OCI-LY3 (cell line): ENCODE data around the gene MYO16.
"Not testable (repeated sequence)": the region's sequence is repeated elsewhere in the genome, so short reads cannot be mapped to it uniquely, and the experiment has no call there.

Source experiments
- H2AFZ ChIP-seq: fragments of 200-600, 300-600 bp; shearing (Covaris generic); 2 replicates; pipeline ENCODE4 v1.6.0; 2014; ENCODE audit warnings: antibody characterized with exemption, low read depth, low read length
- H3K27ac ChIP-seq: fragments of 200-600, 300-600 bp; sonication (generic); 2 replicates; pipeline ENCODE4 v1.5.1; 2014; ENCODE audit warnings: mild to moderate bottlenecking, low read length, moderate library complexity, mixed read lengths
- H3K27me3 ChIP-seq: fragments of 200-600, 300-600 bp; sonication (generic); 2 replicates; pipeline ENCODE4 v1.6.1; 2014; ENCODE audit warnings: low read depth, low read length, mixed read lengths
- H3K36me3 ChIP-seq: fragments of 200-600, 300-600 bp; sonication (generic); replicated peaks from 2 replicates; pipeline ENCODE3; 2014; ENCODE audit warnings: low read depth, low read length, mixed read lengths
- H3K4me1 ChIP-seq: fragments of 300-600, 200-600 bp; sonication (generic); 2 replicates; pipeline ENCODE4 v1.6.1; 2014; ENCODE audit warnings: low read length, mixed read lengths
- H3K4me2 ChIP-seq: fragments of 200-600, 300-600 bp; sonication (generic); 2 replicates; pipeline ENCODE4 v1.6.1; 2014; ENCODE audit warnings: low read length, mixed read lengths
- H3K4me3 ChIP-seq: fragments of 300-600, 200-600 bp; sonication (generic); 2 replicates; pipeline ENCODE4 v1.5.1; 2014; ENCODE audit warnings: antibody characterized with exemption, mild to moderate bottlenecking, low read length, moderate library complexity
- H3K79me2 ChIP-seq: fragments of 300-600, 200-600 bp; shearing (Covaris generic); 2 replicates; pipeline ENCODE4 v1.6.1; 2014; ENCODE audit warnings: mild to moderate bottlenecking, low read length, mixed read lengths
- H3K9ac ChIP-seq: fragments of 300-600, 200-600 bp; shearing (Covaris generic); 2 replicates; pipeline ENCODE4 v1.6.0; 2014; ENCODE audit warnings: mild to moderate bottlenecking, low read length, moderate library complexity
- H3K9me3 ChIP-seq: fragments of 200-600, 300-600 bp; shearing (Covaris generic); 2 replicates; pipeline ENCODE4 v1.6.1; 2014; ENCODE audit warnings: low read length, mixed read lengths; ENCODE audit not compliant: insufficient read depth
- H4K20me1 ChIP-seq: fragments of 200-600, 300-600 bp; sonication (generic); 2 replicates; pipeline ENCODE4 v1.6.1; 2016; ENCODE audit warnings: low read length, mixed read lengths; ENCODE audit not compliant: insufficient read depth
- EZH2phosphoT487 ChIP-seq: fragments of 200-600 bp; shearing (Covaris generic); IDR thresholded peaks from 2 replicates; pipeline ENCODE4 v1.6.1; 2018; ENCODE audit warnings: antibody characterized with exemption, mixed run types, low read depth
- TF ChIP-seq, protein P1 (sequence below): fragments of 200-600, 300-600 bp; sonication (generic); IDR thresholded peaks from 2 replicates; pipeline ENCODE4 v1.5.1; 2014; ENCODE audit warnings: antibody characterized with exemption, low read length, low read depth

Gene MYO16

DNA sequence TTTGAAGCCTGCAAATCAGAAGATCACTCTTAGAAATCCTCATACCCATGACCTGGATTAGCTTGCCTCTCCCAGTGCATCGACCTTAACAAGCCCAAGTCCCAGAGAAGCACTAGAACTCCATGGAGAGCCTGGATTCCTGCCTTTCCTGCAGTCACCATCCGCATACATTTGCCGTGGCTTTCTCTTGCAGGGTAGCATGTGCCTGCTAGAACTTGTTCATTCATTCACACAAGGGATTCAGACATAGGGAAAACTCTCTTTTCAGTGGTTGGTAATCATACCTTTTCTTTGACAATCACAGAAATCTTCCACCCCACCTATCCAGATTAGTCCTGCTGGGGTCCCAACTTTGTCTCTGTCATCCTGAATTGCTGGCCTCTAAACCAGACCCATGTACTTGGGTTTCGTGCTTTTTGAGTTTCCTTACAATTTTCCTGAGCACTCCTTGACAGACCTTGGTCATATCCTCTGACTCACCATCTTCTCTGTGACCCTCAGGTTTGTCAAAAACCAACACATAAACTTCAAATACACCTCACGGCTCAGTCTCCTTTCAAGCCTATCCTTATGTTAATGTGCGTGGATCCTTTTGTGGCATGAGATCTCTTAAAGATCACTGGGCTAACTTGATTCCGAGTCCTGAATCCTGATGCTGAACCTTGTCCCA is 355.0 kb downstream of the MYO16 start:
- no peak overlapping the region for H2AFZ ChIP-seq
- no peaks in the 10 kb centered on the region for H3K27me3 ChIP-seq
- TF ChIP-seq, protein P1, sequence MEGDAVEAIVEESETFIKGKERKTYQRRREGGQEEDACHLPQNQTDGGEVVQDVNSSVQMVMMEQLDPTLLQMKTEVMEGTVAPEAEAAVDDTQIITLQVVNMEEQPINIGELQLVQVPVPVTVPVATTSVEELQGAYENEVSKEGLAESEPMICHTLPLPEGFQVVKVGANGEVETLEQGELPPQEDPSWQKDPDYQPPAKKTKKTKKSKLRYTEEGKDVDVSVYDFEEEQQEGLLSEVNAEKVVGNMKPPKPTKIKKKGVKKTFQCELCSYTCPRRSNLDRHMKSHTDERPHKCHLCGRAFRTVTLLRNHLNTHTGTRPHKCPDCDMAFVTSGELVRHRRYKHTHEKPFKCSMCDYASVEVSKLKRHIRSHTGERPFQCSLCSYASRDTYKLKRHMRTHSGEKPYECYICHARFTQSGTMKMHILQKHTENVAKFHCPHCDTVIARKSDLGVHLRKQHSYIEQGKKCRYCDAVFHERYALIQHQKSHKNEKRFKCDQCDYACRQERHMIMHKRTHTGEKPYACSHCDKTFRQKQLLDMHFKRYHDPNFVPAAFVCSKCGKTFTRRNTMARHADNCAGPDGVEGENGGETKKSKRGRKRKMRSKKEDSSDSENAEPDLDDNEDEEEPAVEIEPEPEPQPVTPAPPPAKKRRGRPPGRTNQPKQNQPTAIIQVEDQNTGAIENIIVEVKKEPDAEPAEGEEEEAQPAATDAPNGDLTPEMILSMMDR, result no peak
- TF ChIP-seq EZH2phosphoT487, result no peak
- H3K79me2 ChIP-seq, result no peaks in the 10 kb centered on the region
- H3K4me2 ChIP-seq, result no peak overlapping the region
- no peak overlapping the region for H3K4me3 ChIP-seq
- no peak overlapping the region for H3K9ac ChIP-seq
- H3K9me3 ChIP-seq, result no peaks in the 10 kb centered on the region
- no peak overlapping the region for H3K27ac ChIP-seq
- no peaks in the 10 kb centered on the region for H3K4me1 ChIP-seq
- H3K36me3 ChIP-seq, result no peaks in the 10 kb centered on the region
- H4K20me1 ChIP-seq, result no peaks in the 10 kb centered on the region

DNA sequence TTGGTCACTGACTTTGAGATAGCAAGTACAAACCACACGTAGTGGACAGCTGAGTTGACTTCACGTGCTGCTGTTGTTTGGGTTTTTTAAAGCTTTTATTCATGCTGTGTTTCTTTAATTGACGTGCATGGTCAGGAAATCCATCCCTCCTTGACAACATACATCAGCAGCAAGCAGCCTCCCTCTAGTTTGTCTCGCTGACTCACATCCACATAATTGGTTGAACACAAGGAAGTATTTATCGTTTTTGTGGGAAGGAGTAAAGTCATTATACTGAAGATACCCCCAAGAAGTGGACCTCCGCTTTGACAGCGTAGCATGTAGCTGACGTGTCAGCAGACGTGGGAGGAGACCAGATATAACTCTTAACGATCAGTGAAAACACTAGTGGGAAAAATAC is 355.8 kb downstream of the MYO16 start:
- H3K9me3 ChIP-seq, result no peaks in the 10 kb centered on the region
- no peak overlapping the region for H3K9ac ChIP-seq

DNA sequence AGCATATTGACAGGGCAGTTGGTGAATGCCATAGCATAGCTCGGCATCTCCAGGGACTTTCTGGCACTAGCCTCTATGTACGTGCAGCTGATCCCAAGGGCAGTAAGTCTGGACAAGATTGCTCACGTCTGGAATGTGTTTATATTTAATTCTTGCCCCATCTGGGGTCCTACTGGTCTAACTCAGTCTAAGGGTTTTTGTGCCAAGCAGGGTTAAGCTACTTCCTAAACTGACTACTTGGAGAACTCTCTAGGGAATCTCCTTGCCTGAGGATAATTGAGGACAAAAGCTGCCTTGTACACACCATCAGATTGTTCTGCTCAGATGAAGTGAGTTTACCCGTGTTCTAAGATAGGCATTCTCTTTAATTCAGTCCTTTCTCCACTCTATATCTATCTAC is 358.1 kb downstream of the MYO16 start:
- H3K36me3 ChIP-seq, result no peaks in the 10 kb centered on the region
- no peaks in the 10 kb centered on the region for H3K9me3 ChIP-seq
- no peak overlapping the region for H3K9ac ChIP-seq
- H3K27ac ChIP-seq, result no peak overlapping the region
- no peak overlapping the region for H2AFZ ChIP-seq
- H3K79me2 ChIP-seq, result no peaks in the 10 kb centered on the region
- TF ChIP-seq, protein P1, result no peak
- no peak for TF ChIP-seq EZH2phosphoT487
- H3K4me3 ChIP-seq, result no peak overlapping the region
- H3K27me3 ChIP-seq, result no peaks in the 10 kb centered on the region
- no peaks in the 10 kb centered on the region for H3K4me1 ChIP-seq
- no peak overlapping the region for H3K4me2 ChIP-seq
- no peaks in the 10 kb centered on the region for H4K20me1 ChIP-seq

More for the DNA sequence above, 355.8 kb downstream of the MYO16 start:
- H3K4me3 ChIP-seq, result no peak overlapping the region
- no peaks in the 10 kb centered on the region for H3K36me3 ChIP-seq
- no peak overlapping the region for H3K4me2 ChIP-seq
- H3K79me2 ChIP-seq, result no peaks in the 10 kb centered on the region
- H3K27me3 ChIP-seq, result no peaks in the 10 kb centered on the region
- H3K27ac ChIP-seq, result no peak overlapping the region
- no peaks in the 10 kb centered on the region for H4K20me1 ChIP-seq
- no peaks in the 10 kb centered on the region for H3K4me1 ChIP-seq
- H2AFZ ChIP-seq, result no peak overlapping the region
- TF ChIP-seq, protein P1, result no peak
- TF ChIP-seq EZH2phosphoT487, result no peak

DNA sequence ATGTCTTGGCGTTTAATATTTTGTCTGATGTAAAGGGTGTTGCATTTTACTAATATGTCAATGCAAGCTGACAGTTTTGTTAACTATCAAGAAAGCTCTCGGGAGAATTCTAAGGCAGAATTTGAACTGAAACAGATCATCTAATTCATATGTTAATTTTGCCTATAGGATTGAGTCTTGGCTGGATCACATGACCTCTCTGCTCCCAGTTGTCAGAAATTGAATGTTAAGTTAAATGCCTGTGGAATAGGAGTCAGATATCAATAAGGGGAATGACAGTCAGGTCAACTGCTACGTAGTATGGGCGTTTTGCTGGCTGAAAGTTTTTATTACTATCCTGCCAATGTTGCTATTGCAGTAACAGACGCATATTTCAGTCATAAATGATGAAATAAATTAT is 358.5 kb downstream of the MYO16 start:
- Histone ChIP-seq H2AFZ (no peak overlapping the region), H3K9ac (no peak overlapping the region), H3K9me3 (no peaks in the 10 kb centered on the region), H3K27ac (no peak overlapping the region), H4K20me1 (no peaks in the 10 kb centered on the region), H3K36me3 (no peaks in the 10 kb centered on the region), H3K27me3 (no peaks in the 10 kb centered on the region), H3K4me1 (no peaks in the 10 kb centered on the region), H3K4me2 (no peak overlapping the region), H3K79me2 (no peaks in the 10 kb centered on the region), H3K4me3 (no peak overlapping the region)
- TF ChIP-seq, protein P1, result no peak
- TF ChIP-seq EZH2phosphoT487, result no peak

DNA sequence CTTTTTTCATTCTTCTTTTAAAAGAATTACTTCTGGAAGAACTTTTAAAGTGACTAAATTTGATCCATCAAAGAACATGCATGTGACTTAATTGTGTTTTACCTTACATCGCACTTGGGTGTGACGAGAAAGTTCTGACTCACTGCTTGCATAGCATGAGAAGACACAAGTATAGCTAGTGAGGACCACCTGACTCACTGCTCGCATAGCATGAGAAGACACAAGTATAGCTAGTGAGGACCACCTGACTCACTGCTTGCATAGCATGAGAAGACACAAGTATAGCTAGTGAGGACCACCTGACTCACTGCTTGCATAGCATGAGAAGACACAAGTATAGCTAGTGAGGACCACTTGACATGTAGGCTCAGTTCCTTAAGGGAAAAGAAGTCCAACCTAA is 362.0 kb downstream of the MYO16 start:
- not testable (repeated sequence) for H3K4me3 ChIP-seq, H3K4me2 ChIP-seq, H2AFZ ChIP-seq, H3K27me3 ChIP-seq, H3K36me3 ChIP-seq, H3K27ac ChIP-seq, H3K9me3 ChIP-seq, H3K79me2 ChIP-seq, H4K20me1 ChIP-seq, H3K9ac ChIP-seq, H3K4me1 ChIP-seq
